GM10248 (cell line): ENCODE measurements around the gene PSMD3.
"Not testable (repeated sequence)": the region's sequence is repeated elsewhere in the genome, so short reads cannot be mapped to it uniquely, and the experiment has no call there.

Source experiments
- CTCF ChIA-PET: fragments of 300-600 bp; sonication (Branson Sonifier 250); formaldehyde crosslinking; extraction: SDS; loops from one replicate; lab custom pipeline; 2021; ENCODE audit warnings: antibody characterized with exemption; lab: Yijun Ruan, JAX
- POLR2A ChIA-PET: fragments of 350-650 bp; sonication (Branson Sonifier 250); formaldehyde crosslinking; extraction: SDS; loops from one replicate; lab custom pipeline; 2020; ENCODE audit warnings: antibody characterized with exemption; lab: Yijun Ruan, JAX
- DNase-seq: peaks from one replicate; pipeline ENCODE4 v3.0.0; 2012; ENCODE audit errors: extremely low spot score
- TF ChIP-seq, protein P1 (sequence below): IDR thresholded peaks from 2 replicates; pipeline ENCODE4 v1.5.1; 2012; ENCODE audit warnings: mild to moderate bottlenecking, low read depth; ENCODE audit errors: extremely low read depth, missing control alignments, control extremely low read depth

PSMD3 gene

DNA sequence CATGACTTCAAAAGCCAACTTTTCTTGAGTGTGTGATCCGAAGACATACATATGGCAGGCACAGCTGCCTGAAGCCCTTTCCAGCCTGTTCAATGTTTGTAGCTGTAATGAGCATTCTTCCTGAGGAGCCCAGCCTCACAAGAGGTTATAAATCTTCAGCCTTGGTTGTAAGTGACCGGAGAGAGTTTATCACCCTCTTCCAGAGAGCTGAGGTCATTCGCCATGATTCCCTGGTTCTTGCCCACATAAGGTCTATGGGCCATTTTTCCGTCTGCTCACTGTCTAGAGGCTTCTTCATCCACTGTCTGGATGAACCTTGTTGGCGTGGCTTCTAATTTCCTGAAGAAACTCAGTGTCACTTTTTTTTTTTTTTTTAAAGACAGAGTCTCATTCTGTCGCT, 24.9 kb downstream of the PSMD3 start:
- CTCF ChIA-PET = interaction anchor here (1.1 to 1.7 kb wide), 3 partner anchors 8 to 382 kb away, joined by 3 to 5 read pairs (median 4); no protein-coding TSS in a partner anchor
- DNase-seq = no peak
- POLR2A ChIA-PET = no interaction called here
- TF ChIP-seq, protein P1, sequence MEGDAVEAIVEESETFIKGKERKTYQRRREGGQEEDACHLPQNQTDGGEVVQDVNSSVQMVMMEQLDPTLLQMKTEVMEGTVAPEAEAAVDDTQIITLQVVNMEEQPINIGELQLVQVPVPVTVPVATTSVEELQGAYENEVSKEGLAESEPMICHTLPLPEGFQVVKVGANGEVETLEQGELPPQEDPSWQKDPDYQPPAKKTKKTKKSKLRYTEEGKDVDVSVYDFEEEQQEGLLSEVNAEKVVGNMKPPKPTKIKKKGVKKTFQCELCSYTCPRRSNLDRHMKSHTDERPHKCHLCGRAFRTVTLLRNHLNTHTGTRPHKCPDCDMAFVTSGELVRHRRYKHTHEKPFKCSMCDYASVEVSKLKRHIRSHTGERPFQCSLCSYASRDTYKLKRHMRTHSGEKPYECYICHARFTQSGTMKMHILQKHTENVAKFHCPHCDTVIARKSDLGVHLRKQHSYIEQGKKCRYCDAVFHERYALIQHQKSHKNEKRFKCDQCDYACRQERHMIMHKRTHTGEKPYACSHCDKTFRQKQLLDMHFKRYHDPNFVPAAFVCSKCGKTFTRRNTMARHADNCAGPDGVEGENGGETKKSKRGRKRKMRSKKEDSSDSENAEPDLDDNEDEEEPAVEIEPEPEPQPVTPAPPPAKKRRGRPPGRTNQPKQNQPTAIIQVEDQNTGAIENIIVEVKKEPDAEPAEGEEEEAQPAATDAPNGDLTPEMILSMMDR = no peak

DNA sequence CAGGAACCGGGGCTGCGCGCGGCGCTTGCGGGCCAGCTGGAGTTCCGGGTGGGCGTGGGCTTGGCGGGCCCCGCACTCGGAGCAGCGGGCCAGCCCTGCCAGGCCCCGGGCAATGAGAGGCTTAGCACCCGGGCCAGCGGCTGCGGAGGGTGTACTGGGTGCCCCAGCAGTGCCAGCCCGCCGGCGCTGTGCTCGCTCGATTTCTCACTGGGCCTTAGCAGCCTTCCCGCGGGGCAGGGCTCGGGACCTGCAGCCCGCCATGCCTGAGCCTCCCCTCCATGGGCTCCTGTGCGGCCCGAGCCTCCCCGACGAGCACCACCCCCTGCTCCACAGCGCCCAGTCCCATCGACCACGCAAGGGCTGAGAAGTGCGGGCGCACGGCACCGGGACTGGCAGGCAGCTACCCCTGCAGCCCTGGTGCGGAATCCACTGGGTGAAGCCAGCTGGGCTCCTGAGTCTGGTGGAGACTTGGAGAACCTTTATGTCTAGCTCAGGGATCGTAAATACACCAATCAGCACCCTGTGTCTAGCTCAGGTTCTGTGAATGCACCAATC, 30.4 kb downstream of the PSMD3 start:
- ChIA-PET POLR2A (interaction anchor here (0.6 kb wide), 1 partner anchor 647 kb away, joined by 4 read pairs; no protein-coding TSS in a partner anchor), CTCF (interaction anchor here (2.9 to 8.4 kb wide), 4 partner anchors 16 to 64 kb away, joined by 13 to 137 read pairs (median 30); no protein-coding TSS in a partner anchor)
- not testable (repeated sequence) for DNase-seq

DNA sequence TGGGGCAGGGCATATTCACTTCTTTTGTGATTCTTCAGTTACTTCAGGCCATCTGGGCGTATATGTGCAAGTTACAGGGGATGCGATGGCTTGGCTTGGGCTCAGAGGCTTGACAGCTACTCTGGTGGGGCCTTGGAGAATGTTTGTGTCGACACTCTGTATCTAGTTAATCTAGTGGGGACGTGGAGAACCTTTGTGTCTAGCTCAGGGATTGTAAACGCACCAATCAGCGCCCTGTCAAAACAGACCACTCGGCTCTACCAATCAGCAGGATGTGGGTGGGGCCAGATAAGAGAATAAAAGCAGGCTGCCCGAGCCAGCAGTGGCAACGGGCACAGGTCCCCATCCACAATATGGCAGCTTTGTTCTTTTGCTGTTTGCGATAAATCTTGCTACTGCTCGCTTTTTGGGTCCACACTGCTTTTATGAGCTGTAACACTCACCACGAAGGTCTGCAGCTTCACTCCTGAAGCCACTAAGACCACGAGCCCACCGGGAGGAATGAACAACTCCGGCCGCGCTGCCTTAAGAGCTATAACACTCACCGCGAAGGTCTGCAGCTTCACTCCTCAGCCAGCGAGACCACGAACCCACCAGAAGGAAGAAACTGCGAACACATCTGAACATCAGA, 31.5 kb downstream of the PSMD3 start:
- CTCF ChIA-PET = interaction anchor here (1.0 to 8.4 kb wide), 13 partner anchors 10 to 389 kb away, joined by 3 to 137 read pairs (median 5); partner anchors contain the start of gene WIPF2
- DNase-seq, POLR2A ChIA-PET: not testable (repeated sequence)

DNA sequence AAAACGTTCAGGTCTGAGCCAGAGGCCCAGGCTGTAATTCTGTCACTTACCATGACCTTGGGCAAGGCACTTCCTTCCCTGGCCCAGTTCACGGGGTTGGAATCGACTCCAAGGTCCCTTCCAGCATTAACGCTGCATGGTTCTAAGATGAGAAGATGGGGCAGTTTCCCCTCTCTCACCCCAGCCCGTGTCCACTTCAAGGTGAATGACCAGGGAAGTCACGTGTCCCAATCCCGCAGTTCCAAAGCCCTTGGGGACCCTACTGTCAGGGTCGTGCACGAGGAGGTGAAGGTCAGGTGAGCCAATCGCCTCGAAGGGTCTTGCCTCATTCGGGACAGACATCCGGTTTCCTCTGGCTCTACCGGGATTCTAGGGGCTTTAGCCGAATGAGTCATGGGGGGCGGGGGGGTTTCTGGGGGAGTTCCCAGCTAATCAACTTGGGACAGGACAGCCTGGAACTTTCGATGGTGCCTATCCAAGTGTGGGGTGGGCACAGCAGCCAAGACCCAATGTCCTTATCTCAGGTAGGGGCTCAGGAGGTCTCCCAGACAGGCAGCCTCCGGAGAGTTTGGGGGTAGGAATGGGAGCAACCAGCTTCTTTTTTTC, 33.9 kb downstream of the PSMD3 start:
- POLR2A ChIA-PET = no interaction called here
- DNase-seq = no peak

DNA sequence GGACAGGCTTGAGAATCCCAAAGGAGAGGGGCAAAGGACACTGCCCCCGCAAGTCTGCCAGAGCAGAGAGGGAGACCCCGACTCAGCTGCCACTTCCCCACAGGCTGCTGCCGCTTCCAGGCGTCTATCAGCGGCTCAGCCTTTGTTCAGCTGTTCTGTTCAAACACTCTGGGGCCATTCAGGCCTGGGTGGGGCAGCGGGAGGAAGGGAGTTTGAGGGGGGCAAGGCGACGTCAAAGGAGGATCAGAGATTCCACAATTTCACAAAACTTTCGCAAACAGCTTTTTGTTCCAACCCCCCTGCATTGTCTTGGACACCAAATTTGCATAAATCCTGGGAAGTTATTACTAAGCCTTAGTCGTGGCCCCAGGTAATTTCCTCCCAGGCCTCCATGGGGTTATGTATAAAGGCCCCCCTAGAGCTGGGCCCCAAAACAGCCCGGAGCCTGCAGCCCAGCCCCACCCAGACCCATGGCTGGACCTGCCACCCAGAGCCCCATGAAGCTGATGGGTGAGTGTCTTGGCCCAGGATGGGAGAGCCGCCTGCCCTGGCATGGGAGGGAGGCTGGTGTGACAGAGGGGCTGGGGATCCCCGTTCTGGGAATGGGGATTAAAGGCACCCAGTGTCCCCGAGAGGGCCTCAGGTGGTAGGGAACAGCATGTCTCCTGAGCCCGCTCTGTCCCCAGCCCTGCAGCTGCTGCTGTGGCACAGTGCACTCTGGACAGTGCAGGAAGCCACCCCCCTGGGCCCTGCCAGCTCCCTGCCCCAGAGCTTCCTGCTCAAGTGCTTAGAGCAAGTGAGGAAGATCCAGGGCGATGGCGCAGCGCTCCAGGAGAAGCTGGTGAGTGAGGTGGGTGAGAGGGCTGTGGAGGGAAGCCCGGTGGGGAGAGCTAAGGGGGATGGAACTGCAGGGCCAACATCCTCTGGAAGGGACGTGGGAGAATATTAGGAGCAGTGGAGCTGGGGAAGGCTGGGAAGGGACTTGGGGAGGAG, 34.7 kb downstream of the PSMD3 start, which contains the start of gene CSF3:
Gene CSF3 (plus strand): TSS at position 436 of the 993 bp plus-strand sequence. CDS start 35 bp downstream, at position 471.
- POLR2A ChIA-PET = no interaction called here
- no peak for DNase-seq

More for the DNA sequence above, 33.9 kb downstream of the PSMD3 start:
- CTCF ChIA-PET = interaction anchor here (0.9 to 8.4 kb wide), 19 partner anchors 14 to 280 kb away, joined by 3 to 137 read pairs (median 5); partner anchors contain the start of gene PSMD3
- TF ChIP-seq, protein P1 = no peak

DNA sequence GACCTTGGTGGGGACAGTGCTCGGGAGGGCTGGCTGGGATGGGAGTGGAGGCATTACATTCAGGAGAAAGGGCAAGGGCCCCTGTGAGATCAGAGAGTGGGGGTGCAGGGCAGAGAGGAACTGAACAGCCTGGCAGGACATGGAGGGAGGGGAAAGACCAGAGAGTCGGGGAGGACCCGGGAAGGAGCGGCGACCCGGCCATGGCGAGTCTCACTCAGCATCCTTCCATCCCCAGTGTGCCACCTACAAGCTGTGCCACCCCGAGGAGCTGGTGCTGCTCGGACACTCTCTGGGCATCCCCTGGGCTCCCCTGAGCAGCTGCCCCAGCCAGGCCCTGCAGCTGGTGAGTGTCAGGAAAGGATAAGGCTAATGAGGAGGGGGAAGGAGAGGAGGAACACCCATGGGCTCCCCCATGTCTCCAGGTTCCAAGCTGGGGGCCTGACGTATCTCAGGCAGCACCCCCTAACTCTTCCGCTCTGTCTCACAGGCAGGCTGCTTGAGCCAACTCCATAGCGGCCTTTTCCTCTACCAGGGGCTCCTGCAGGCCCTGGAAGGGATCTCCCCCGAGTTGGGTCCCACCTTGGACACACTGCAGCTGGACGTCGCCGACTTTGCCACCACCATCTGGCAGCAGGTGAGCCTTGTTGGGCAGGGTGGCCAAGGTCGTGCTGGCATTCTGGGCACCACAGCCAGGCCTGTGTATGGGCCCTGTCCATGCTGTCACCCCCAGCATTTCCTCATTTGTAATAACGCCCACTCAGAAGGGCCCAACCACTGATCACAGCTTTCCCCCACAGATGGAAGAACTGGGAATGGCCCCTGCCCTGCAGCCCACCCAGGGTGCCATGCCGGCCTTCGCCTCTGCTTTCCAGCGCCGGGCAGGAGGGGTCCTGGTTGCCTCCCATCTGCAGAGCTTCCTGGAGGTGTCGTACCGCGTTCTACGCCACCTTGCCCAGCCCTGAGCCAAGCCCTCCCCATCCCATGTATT, 35.7 kb downstream of the PSMD3 start:
- DNase-seq = no peak

More for the DNA sequence above, 34.7 kb downstream of the PSMD3 start, which contains the start of gene CSF3:
- TF ChIP-seq, protein P1 = no peak
- CTCF ChIA-PET = interaction anchor here (0.7 to 8.4 kb wide), 21 partner anchors 14 to 394 kb away, joined by 3 to 137 read pairs (median 5); partner anchors contain the start of gene PSMD3

More for the DNA sequence above, 35.7 kb downstream of the PSMD3 start:
- POLR2A ChIA-PET = no interaction called here
- CTCF ChIA-PET = interaction anchor here (0.8 to 8.4 kb wide), 16 partner anchors 13 to 395 kb away, joined by 3 to 137 read pairs (median 5); partner anchors contain the start of gene PSMD3
- TF ChIP-seq, protein P1 = no peak
